SK-N-SH (cell line): Measurements from ENCODE around the gene SUFU. TPM values are rescaled to one million over a fixed set of nuclear protein-coding genes. Genes with fewer than 3 reads are reported as not detected.

Experiments used
- CTCF ChIA-PET: fragments of 300-600, 350-600 bp; formaldehyde crosslinking; extraction: SDS; loops from one replicate; lab custom pipeline; 2021; lab: Yijun Ruan, JAX
- POLR2A ChIA-PET: fragments of 350-600 bp; sonication (Branson Sonifier 250); formaldehyde crosslinking; extraction: SDS; loops from one replicate; lab custom pipeline; 2020; ENCODE audit warnings: antibody characterized with exemption, inconsistent platforms; lab: Yijun Ruan, JAX
- DNase-seq: peaks from one replicate; pipeline ENCODE4 v3.0.0; 2012
- H2AFZ ChIP-seq: fragments of 200-600 bp; sonication (generic); 2 replicates; pipeline ENCODE4 v1.8.1; 2016; ENCODE audit warnings: antibody characterized with exemption, mild to moderate bottlenecking, low read depth
- H3F3A ChIP-seq: fragments of 200-600 bp; sonication (generic); replicated peaks from 2 replicates; pipeline ENCODE3; 2016; ENCODE audit warnings: antibody characterized with exemption, mild to moderate bottlenecking; ENCODE audit not compliant: insufficient read depth
- H3K27ac ChIP-seq, 2 experiments: fragments of 200-500 bp in 1 of 2; fragments of 200-600 bp in 1 of 2; sonication (Bioruptor generic) in 1 of 2; sonication (generic), shearing (Covaris generic) in 1 of 2; 2 replicates each; pipeline versions ENCODE4 v1.5.1 to v1.6.1; 2014 to 2016; ENCODE audit warnings: low read depth in 2 of 2, inconsistent platforms in 1 of 2, low read length in 1 of 2, mild to moderate bottlenecking in 1 of 2, mixed read lengths in 1 of 2
- H3K27me3 ChIP-seq: fragments of 200-600 bp; sonication (generic), shearing (Covaris generic); 2 replicates; pipeline ENCODE4 v1.6.1; 2016; ENCODE audit warnings: mixed run types; ENCODE audit not compliant: insufficient read depth
- H3K36me3 ChIP-seq, 2 experiments: fragments of 200-500 bp in 1 of 2; fragments of 200-600 bp in 1 of 2; sonication (Bioruptor generic) in 1 of 2; sonication (generic) in 1 of 2; replicated peaks in 1 of 2; 2 replicates each; pipeline versions ENCODE3 to v1.5.1; 2014 to 2016; ENCODE audit warnings: low read length in 1 of 2, mild to moderate bottlenecking in 1 of 2; ENCODE audit not compliant: insufficient read depth in 2 of 2, control insufficient read depth in 1 of 2
- H3K4me1 ChIP-seq, 2 experiments: fragments of 200-500 bp in 1 of 2; fragments of 200-600 bp in 1 of 2; sonication (Bioruptor generic) in 1 of 2; sonication (generic), shearing (Covaris generic) in 1 of 2; 2 replicates each; pipeline versions ENCODE4 v1.5.1 to v1.6.1; 2014 to 2016; ENCODE audit warnings: low read depth in 1 of 2, low read length in 1 of 2, mixed run types in 1 of 2; ENCODE audit not compliant: insufficient read depth in 2 of 2, control insufficient read depth in 1 of 2
- H3K4me2 ChIP-seq: fragments of 200-600 bp; sonication (generic), shearing (Covaris generic); 2 replicates; pipeline ENCODE4 v1.6.1; 2017; ENCODE audit warnings: mixed run types
- H3K4me3 ChIP-seq, 2 experiments: fragments of 200-500 bp in 1 of 2; fragments of 200-600 bp in 1 of 2; sonication (Bioruptor generic) in 1 of 2; sonication (generic), shearing (Covaris generic) in 1 of 2; 2 replicates each; pipeline versions ENCODE4 v1.5.1 to v1.8.1; 2014 to 2016; ENCODE audit warnings: low read depth in 2 of 2, inconsistent platforms in 1 of 2, low read length in 1 of 2, mild to moderate bottlenecking in 1 of 2, mixed read lengths in 1 of 2, moderate library complexity in 1 of 2
- H3K79me2 ChIP-seq: fragments of 200-600 bp; sonication (generic); 2 replicates; pipeline ENCODE4 v1.8.1; 2017; ENCODE audit warnings: mild to moderate bottlenecking; ENCODE audit not compliant: insufficient read depth
- H3K9ac ChIP-seq: fragments of 200-600 bp; sonication (generic); 2 replicates; pipeline ENCODE4 v1.6.1; 2017; ENCODE audit warnings: mixed run types
- H3K9me2 ChIP-seq: fragments of 200-600 bp; sonication (generic); 2 replicates; pipeline ENCODE4 v1.6.1; 2017; ENCODE audit warnings: mixed run types
- H3K9me3 ChIP-seq: fragments of 200-600 bp; sonication (generic); 2 replicates; pipeline ENCODE4 v1.6.1; 2017; ENCODE audit warnings: mixed run types, mild to moderate bottlenecking, moderate library complexity
- H4K20me1 ChIP-seq: fragments of 200-600 bp; sonication (generic); 2 replicates; pipeline ENCODE4 v1.6.1; 2017; ENCODE audit warnings: mild to moderate bottlenecking, mixed run types; ENCODE audit not compliant: insufficient read depth
- CHD2 ChIP-seq: fragments of 150-350 bp; IDR thresholded peaks from 2 replicates; pipeline ENCODE4 v1.6.1; 2018; ENCODE audit warnings: low read length; ENCODE audit not compliant: partially characterized antibody
- EP300 ChIP-seq, 2 experiments: IDR thresholded peaks; 2 replicates each; pipeline versions ENCODE4 v1.4.0 to v1.6.1; 2012; ENCODE audit warnings: borderline replicate concordance in 1 of 2, low read depth in 1 of 2, low read length in 1 of 2
- FOSL2 ChIP-seq: IDR thresholded peaks from 2 replicates; pipeline ENCODE4 v1.4.0; 2012; ENCODE audit warnings: low read depth, mild to moderate bottlenecking, moderate library complexity, borderline replicate concordance
- FOXJ3 ChIP-seq: sonication (generic); formaldehyde crosslinking; IDR thresholded peaks from 2 replicates; pipeline ENCODE4 v1.5.1; 2020; ENCODE audit warnings: mild to moderate bottlenecking, missing genetic modification reagents
- FOXM1 ChIP-seq: IDR thresholded peaks from 2 replicates; pipeline ENCODE4 v1.4.0; 2012; ENCODE audit warnings: low read depth, mild to moderate bottlenecking
- JUND ChIP-seq: IDR thresholded peaks from 2 replicates; pipeline ENCODE4 v1.4.0; 2012
- PBX3 ChIP-seq: IDR thresholded peaks from 2 replicates; pipeline ENCODE4; 2012
- POLR2AphosphoS5 ChIP-seq: IDR thresholded peaks from 2 replicates; pipeline ENCODE4 v1.6.1; 2012; ENCODE audit warnings: low read depth, low read length
- RCOR1 ChIP-seq: fragments of 150-350 bp; IDR thresholded peaks from 2 replicates; pipeline ENCODE4 v1.6.1; 2017; ENCODE audit warnings: antibody characterized with exemption, low read length
- REST ChIP-seq: IDR thresholded peaks from 2 replicates; pipeline ENCODE4 v1.6.1; 2012; ENCODE audit warnings: mild to moderate bottlenecking, low read depth, low read length, moderate library complexity
- RFX5 ChIP-seq: IDR thresholded peaks from 2 replicates; pipeline ENCODE4 v1.6.1; 2012; ENCODE audit warnings: mild to moderate bottlenecking, improper control_type of control experiment, low read length
- RXRA ChIP-seq: IDR thresholded peaks from 2 replicates; pipeline ENCODE4 v1.4.0; 2012; ENCODE audit warnings: low read depth, mild to moderate bottlenecking, borderline replicate concordance
- SIN3A ChIP-seq: IDR thresholded peaks from 2 replicates; pipeline ENCODE4 v1.6.1; 2012; ENCODE audit warnings: low read depth, mild to moderate bottlenecking, low read length, moderate library complexity, borderline replicate concordance
- SMC3 ChIP-seq: IDR thresholded peaks from 2 replicates; pipeline ENCODE4 v1.6.1; 2012; ENCODE audit warnings: low read depth, low read length, improper control_type of control experiment
- TAF1 ChIP-seq: IDR thresholded peaks from 2 replicates; pipeline ENCODE4 v1.6.1; 2012; ENCODE audit warnings: low read depth, mild to moderate bottlenecking, low read length, moderate library complexity, borderline replicate concordance
- USF1 ChIP-seq: IDR thresholded peaks from 2 replicates; pipeline ENCODE4 v1.4.0; 2012; ENCODE audit warnings: low read depth, borderline replicate concordance
- WGBS: methylation state at CpG from one replicate; pipeline ENCODE4 v1.1.6; 2017; ENCODE audit warnings: low lambda C conversion rate; 5-methylcytosine and 5-hydroxymethylcytosine counted together
- polyA plus RNA-seq, 3 experiments: library from polyadenylated mRNA; depleted of rRNA; stranded (reverse); fragments of >200 nt; gene quantifications; 2 replicates each; pipeline ENCODE4 v1.2.3, GENCODE V29; 2012
- TF ChIP-seq, protein P1 (sequence below): IDR thresholded peaks from 2 replicates; pipeline ENCODE4 v1.4.0; 2012; ENCODE audit warnings: low read depth, borderline replicate concordance
- TF ChIP-seq, protein P2 (sequence below): IDR thresholded peaks from 2 replicates; pipeline ENCODE4 v1.4.0; 2012; ENCODE audit warnings: low read depth

Gene SUFU
- polyA plus RNA-seq, 1 of the 3 experiments (the other 2 are of a cell fraction) = 5.7 TPM

DNA sequence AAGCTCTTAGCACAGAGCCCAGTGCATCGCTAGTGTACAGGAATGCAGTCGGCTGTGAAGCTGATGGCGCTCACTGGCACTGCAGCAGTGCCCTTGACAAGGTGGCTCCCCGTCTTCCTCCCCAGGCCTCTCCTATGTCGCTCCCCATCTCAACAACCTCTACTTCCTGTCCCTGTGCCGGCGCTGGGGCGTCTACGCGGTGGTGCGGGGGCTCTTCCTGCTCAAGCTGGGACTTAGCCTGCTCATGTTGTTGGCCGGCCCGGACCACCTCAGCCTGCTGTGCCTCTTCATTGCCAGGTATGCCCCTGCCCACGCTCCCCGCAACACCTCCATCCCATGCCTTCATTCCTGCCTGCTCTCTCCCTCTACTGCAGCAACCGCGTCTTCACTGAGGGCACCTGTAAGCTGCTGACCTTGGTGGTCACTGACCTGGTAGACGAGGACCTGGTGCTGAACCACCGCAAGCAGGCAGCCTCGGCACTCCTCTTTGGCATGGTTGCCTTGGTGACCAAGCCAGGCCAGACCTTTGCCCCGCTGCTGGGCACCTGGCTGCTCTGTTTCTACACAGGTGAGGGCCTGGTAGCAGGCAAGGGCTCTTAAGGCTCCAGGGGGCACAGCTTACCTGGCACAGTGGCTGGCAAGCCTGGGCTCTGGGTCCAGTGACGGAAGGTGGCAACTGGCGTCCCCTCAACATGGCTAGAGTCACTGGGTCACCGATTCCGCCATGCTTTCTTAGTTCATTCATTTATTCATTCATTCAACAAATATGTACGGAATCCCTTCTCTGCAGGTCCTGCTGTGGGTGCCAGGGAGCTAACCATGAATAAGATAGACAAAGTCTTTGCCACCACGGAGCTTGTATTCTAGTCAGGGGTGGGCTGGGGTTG lies 30.1 kb upstream of the SUFU start:
- 95% methylated on average over 25 of the region's 27 CpGs for WGBS
- Histone ChIP-seq H4K20me1 (peaks cover 1% of the 10 kb centered on the region; the same call in 1 of the 2 replicates), H3K79me2 (no peaks in the 10 kb centered on the region)

More for the DNA sequence above, 30.1 kb upstream of the SUFU start:
- Histone ChIP-seq H3F3A (peaks cover 8% of the 10 kb centered on the region), H3K27me3 (no peaks in the 10 kb centered on the region), H3K4me2 (no peak overlapping the region), H3K4me3 (no peak overlapping the region), H3K9ac (no peak overlapping the region), H3K9me2 (no peaks in the 10 kb centered on the region), H3K4me1 (no peaks in the 10 kb centered on the region), H3K27ac (no peak overlapping the region), H3K9me3 (no peaks in the 10 kb centered on the region), H3K36me3 (peaks cover 3 to 13% of the 10 kb centered on the region in 2 experiments), H2AFZ (no peak overlapping the region)
- ChIA-PET POLR2A (interaction anchor here (1.6 kb wide), 1 partner anchor 70 kb away, joined by 4 read pairs; no protein-coding TSS in a partner anchor), CTCF (interaction anchor here (1.2 to 2.1 kb wide), 5 partner anchors 9 to 110 kb away, joined by 3 to 10 read pairs (median 6); no protein-coding TSS in a partner anchor)
- no peak for DNase-seq
- TF ChIP-seq REST (no peak), CHD2 (no peak), FOXJ3 (no peak), EP300 (IDR thresholded peaks at IDR 0.05; ENCODE audit: borderline replicate concordance in 1 of 2, low read depth in 1 of 2, low read length in 1 of 2) (no peak), JUND (no peak), RCOR1 (no peak), SIN3A (no peak), RFX5 (no peak), RXRA (no peak), USF1 (no peak), POLR2AphosphoS5 (no peak), TAF1 (no peak), FOXM1 (no peak), PBX3 (no peak), SMC3 (no peak), FOSL2 (no peak)
- TF ChIP-seq, protein P1, sequence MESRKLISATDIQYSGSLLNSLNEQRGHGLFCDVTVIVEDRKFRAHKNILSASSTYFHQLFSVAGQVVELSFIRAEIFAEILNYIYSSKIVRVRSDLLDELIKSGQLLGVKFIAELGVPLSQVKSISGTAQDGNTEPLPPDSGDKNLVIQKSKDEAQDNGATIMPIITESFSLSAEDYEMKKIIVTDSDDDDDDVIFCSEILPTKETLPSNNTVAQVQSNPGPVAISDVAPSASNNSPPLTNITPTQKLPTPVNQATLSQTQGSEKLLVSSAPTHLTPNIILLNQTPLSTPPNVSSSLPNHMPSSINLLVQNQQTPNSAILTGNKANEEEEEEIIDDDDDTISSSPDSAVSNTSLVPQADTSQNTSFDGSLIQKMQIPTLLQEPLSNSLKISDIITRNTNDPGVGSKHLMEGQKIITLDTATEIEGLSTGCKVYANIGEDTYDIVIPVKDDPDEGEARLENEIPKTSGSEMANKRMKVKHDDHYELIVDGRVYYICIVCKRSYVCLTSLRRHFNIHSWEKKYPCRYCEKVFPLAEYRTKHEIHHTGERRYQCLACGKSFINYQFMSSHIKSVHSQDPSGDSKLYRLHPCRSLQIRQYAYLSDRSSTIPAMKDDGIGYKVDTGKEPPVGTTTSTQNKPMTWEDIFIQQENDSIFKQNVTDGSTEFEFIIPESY = no peak
- TF ChIP-seq, protein P2, sequence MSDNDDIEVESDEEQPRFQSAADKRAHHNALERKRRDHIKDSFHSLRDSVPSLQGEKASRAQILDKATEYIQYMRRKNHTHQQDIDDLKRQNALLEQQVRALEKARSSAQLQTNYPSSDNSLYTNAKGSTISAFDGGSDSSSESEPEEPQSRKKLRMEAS = no peak
